Measurements from ENCODE around the gene NRDE2.

The NRDE2 gene, protein sequence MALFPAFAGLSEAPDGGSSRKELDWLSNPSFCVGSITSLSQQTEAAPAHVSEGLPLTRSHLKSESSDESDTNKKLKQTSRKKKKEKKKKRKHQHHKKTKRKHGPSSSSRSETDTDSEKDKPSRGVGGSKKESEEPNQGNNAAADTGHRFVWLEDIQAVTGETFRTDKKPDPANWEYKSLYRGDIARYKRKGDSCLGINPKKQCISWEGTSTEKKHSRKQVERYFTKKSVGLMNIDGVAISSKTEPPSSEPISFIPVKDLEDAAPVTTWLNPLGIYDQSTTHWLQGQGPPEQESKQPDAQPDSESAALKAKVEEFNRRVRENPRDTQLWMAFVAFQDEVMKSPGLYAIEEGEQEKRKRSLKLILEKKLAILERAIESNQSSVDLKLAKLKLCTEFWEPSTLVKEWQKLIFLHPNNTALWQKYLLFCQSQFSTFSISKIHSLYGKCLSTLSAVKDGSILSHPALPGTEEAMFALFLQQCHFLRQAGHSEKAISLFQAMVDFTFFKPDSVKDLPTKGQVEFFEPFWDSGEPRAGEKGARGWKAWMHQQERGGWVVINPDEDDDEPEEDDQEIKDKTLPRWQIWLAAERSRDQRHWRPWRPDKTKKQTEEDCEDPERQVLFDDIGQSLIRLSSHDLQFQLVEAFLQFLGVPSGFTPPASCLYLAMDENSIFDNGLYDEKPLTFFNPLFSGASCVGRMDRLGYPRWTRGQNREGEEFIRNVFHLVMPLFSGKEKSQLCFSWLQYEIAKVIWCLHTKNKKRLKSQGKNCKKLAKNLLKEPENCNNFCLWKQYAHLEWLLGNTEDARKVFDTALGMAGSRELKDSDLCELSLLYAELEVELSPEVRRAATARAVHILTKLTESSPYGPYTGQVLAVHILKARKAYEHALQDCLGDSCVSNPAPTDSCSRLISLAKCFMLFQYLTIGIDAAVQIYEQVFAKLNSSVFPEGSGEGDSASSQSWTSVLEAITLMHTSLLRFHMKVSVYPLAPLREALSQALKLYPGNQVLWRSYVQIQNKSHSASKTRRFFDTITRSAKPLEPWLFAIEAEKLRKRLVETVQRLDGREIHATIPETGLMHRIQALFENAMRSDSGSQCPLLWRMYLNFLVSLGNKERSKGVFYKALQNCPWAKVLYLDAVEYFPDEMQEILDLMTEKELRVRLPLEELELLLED

DNA sequence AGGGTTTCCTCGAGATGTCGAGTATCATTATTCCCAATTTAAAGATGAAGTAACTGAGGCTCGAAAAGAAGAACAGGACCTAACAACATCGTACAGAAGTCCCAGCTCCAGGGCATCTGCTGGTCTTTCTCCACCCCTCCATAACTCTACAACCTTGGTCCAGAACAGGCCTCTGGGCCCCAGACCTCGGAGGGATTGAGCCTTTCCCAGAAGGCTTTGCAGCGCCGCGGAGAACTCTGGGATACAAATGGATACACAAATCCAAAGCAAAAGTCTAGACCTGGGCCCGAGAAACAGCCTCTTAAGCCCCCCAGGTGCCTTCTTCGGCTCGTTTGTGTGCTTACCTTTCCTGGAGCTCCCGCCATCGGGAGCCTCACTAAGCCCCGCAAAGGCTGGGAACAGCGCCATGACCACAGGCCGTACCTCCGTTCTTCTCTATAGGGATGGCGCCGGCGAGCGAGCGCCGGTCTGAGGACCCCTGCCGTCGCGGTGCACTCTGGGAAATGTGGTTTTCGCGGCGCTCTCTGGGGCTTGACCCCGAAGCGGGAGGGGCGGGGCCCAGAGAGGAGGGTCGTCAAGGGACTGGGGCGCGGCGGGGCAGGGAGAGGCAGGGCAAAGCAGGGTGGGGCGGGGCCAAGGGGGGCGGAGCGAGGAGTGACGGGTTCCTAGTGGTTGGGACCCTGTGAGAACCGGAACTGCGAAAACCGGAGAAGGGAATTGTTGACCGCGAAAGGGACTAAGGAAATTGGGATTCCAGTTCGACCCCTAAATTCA lies at the start of gene NRDE2:
Gene NRDE2 (minus strand): TSS at position 445 of the 774 bp plus-strand sequence. CDS start 37 bp downstream, at position 408.
- Histone ChIP-seq H3K9ac (peak within 1 kb of the TSS; percentile 86), H3K27me3 (no peaks in the 10 kb centered on the region), H3K27ac (peak within 1 kb of the TSS; percentile 91), H3K9me3 (no peaks in the 10 kb centered on the region), H4K20me1 (no peaks in the 10 kb centered on the region), H3K36me3 (0 out of 2 replicates have a peak, but pooled peaks cover 4% of the 10 kb centered on the region), H3K4me3 (peak within 1 kb of the TSS; percentile 71), H3K4me2 (peak within 1 kb of the TSS; percentile 78), H3K4me1 (peaks cover 11% of the 10 kb centered on the region)
- no peak for TF ChIP-seq Cebpa-rat (IDR thresholded peaks at IDR 0.05)

GRCh38 chr14:90381011-90381786 lies 49.5 kb upstream of the NRDE2 start:
- TF ChIP-seq Cebpa-rat (IDR thresholded peaks at IDR 0.05), result no peak
- H4K20me1 ChIP-seq, result no peaks in the 10 kb centered on the region
- H3K27ac ChIP-seq, result no peak overlapping the region
- H3K4me1 ChIP-seq, result peaks cover 33% of the 10 kb centered on the region
- no peaks in the 10 kb centered on the region for H3K27me3 ChIP-seq
- no peak overlapping the region for H3K9ac ChIP-seq
- H3K36me3 ChIP-seq, result no peaks in the 10 kb centered on the region
- peak overlapping the region; percentile 97 for H3K4me2 ChIP-seq
- no peak overlapping the region for H3K4me3 ChIP-seq
- H3K9me3 ChIP-seq, result no peaks in the 10 kb centered on the region

GRCh38 chr14:90379106-90379505 lies 47.4 kb upstream of the NRDE2 start:
- H3K36me3 ChIP-seq, result no peaks in the 10 kb centered on the region
- no peaks in the 10 kb centered on the region for H4K20me1 ChIP-seq
- no peaks in the 10 kb centered on the region for H3K9me3 ChIP-seq
- H3K4me3 ChIP-seq, result no peak overlapping the region
- no peaks in the 10 kb centered on the region for H3K27me3 ChIP-seq
- no peak overlapping the region for H3K27ac ChIP-seq
- H3K4me1 ChIP-seq, result peaks cover 19% of the 10 kb centered on the region
- H3K4me2 ChIP-seq, result no peak overlapping the region
- no peak for TF ChIP-seq Cebpa-rat (IDR thresholded peaks at IDR 0.05)
- no peak overlapping the region for H3K9ac ChIP-seq

- no peak overlapping the region for H3K9ac ChIP-seq
- no peak overlapping the region for H3K4me2 ChIP-seq
- TF ChIP-seq Cebpa-rat (IDR thresholded peaks at IDR 0.05), result no peak
- H3K4me1 ChIP-seq, result peaks cover 14% of the 10 kb centered on the region
- no peaks in the 10 kb centered on the region for H4K20me1 ChIP-seq
- no peaks in the 10 kb centered on the region for H3K36me3 ChIP-seq
- no peak overlapping the region for H3K27ac ChIP-seq
- no peak overlapping the region for H3K4me3 ChIP-seq
- no peaks in the 10 kb centered on the region for H3K27me3 ChIP-seq
- H3K9me3 ChIP-seq, result no peaks in the 10 kb centered on the region
Measured at GRCh38 chr14:90378249-90378648, 46.5 kb upstream of the NRDE2 start.

GRCh38 chr14:90375934-90376333 lies 44.2 kb upstream of the NRDE2 start:
- Histone ChIP-seq H3K4me2 (no peak overlapping the region), H4K20me1 (no peaks in the 10 kb centered on the region), H3K36me3 (no peaks in the 10 kb centered on the region), H3K4me3 (no peak overlapping the region), H3K9ac (no peak overlapping the region), H3K27ac (no peak overlapping the region), H3K9me3 (no peaks in the 10 kb centered on the region), H3K27me3 (no peaks in the 10 kb centered on the region), H3K4me1 (no peaks in the 10 kb centered on the region)
- TF ChIP-seq Cebpa-rat (IDR thresholded peaks at IDR 0.05), result no peak

DNA sequence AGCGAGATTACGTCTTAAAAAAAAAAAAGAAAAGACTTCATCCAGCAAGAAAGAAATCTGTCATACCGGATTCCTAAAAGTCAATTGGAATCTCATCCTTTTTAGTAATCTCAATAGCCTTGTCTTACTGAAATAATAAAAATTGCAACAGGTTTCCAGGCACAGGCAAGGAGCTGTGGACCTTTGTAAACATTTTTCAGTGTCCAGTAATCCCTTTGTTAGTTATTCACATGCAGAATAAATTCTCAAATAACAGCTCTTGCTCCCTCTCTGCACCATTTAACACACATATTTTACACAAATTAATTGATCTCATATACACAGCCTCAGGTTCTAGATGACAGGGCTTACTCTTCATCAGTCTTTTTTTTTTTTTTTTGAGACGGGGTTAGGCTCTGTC lies 43.1 kb upstream of the NRDE2 start:
- Histone ChIP-seq H3K36me3 (no peaks in the 10 kb centered on the region), H4K20me1 (no peaks in the 10 kb centered on the region), H3K9me3 (no peaks in the 10 kb centered on the region), H3K27me3 (no peaks in the 10 kb centered on the region), H3K4me3 (no peak overlapping the region), H3K4me1 (no peaks in the 10 kb centered on the region), H3K27ac (no peak overlapping the region), H3K9ac (no peak overlapping the region), H3K4me2 (no peak overlapping the region)
- TF ChIP-seq Cebpa-rat (IDR thresholded peaks at IDR 0.05), result no peak

DNA sequence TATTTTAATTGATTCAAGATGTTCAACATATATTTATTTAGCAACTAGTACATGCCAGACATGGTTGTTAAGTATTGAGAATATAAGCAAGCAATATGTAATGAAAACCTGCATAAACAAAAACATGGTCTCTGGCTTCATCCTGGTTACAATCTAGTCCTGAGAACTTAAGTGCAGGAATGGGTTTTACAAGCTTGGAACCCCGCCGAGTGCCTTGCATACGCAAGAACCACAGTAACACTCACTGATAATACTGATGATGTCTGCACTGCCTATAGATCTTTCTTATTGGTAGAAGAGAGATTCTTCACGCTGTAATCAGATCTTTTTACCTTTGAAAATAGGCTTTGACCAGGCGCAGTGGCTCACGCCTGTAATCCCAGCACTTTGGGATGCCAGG lies 42.1 kb upstream of the NRDE2 start:
- Histone ChIP-seq H3K27ac (no peak overlapping the region), H3K36me3 (no peaks in the 10 kb centered on the region), H3K27me3 (no peaks in the 10 kb centered on the region), H3K4me3 (no peak overlapping the region), H3K4me2 (no peak overlapping the region), H4K20me1 (no peaks in the 10 kb centered on the region), H3K9ac (no peak overlapping the region), H3K9me3 (no peaks in the 10 kb centered on the region), H3K4me1 (no peaks in the 10 kb centered on the region)
- no peak for TF ChIP-seq Cebpa-rat (IDR thresholded peaks at IDR 0.05)

- TF ChIP-seq Cebpa-rat (IDR thresholded peaks at IDR 0.05), result no peak
- Histone ChIP-seq H3K9me3 (no peaks in the 10 kb centered on the region), H3K27me3 (no peaks in the 10 kb centered on the region)
Measured at GRCh38 chr14:90368946-90369721, 37.4 kb upstream of the NRDE2 start.

More at GRCh38 chr14:90368946-90369721, 37.4 kb upstream of the NRDE2 start:
- no peak overlapping the region for H3K9ac ChIP-seq
- H3K4me1 ChIP-seq, result peaks cover 4% of the 10 kb centered on the region; the same call in 1 of the 2 replicates
- H3K36me3 ChIP-seq, result no peaks in the 10 kb centered on the region
- no peak overlapping the region for H3K4me2 ChIP-seq
- H3K27ac ChIP-seq, result no peak overlapping the region
- no peak overlapping the region for H3K4me3 ChIP-seq
- H4K20me1 ChIP-seq, result no peaks in the 10 kb centered on the region
